Esophagus squamous epithelium (tissue), 4 donors: ENCODE measurements around the gene BTN3A1.

Experiments used
- POLR2A ChIP-seq, 4 donors: fragments of 450-650 bp; IDR thresholded peaks; one replicate each; pipeline ENCODE4 v1.6.1; 2017; ENCODE audit warnings: antibody characterized with exemption in 4 of 4, mild to moderate bottlenecking in 4 of 4, moderate library complexity in 3 of 4
- TF ChIP-seq, protein P1 (sequence below), 6 experiments: fragments of 450-650 bp in 4 of 6; fragments of 200-600 bp in 2 of 6; sonication (generic) in 2 of 6; IDR thresholded peaks; one replicate each; pipeline ENCODE4 v1.5.1; 2016 to 2019; ENCODE audit warnings: antibody characterized with exemption in 6 of 6, mild to moderate bottlenecking in 4 of 6, moderate library complexity in 4 of 6

DNA sequence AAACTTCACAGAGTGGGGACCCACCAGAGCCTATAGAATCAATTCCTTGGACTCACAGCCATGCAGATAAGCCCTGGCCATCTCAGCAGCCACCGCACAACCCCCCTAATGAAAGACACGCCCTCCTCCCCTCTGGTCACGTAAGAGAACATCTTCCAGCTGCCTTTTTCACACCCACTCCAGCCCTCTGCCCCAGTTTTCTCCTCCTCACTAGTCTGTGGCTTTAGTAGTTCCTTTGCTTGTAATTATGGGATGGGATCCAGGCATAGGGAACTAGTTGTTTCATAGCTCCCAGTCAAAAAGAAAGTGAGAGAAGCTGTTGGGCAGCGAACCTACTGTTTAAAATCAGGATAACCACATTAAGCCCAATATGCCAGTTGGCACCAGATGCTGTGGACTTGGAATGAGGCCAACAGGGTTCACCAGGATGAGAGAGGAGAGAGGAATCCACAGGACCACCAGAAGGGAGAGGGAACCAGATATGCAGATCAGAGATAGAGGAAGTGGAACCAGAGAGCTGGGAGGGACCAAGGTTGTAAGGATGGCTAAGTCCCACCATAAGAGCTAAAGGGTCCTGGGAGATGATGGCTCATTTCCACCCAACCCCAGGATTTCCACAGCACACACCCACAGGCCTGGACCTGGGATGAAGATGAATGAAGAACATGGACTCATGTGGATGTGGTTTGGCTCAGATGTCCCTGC, 9.0 kb upstream of the BTN3A1 start:
- TF ChIP-seq, protein P1, sequence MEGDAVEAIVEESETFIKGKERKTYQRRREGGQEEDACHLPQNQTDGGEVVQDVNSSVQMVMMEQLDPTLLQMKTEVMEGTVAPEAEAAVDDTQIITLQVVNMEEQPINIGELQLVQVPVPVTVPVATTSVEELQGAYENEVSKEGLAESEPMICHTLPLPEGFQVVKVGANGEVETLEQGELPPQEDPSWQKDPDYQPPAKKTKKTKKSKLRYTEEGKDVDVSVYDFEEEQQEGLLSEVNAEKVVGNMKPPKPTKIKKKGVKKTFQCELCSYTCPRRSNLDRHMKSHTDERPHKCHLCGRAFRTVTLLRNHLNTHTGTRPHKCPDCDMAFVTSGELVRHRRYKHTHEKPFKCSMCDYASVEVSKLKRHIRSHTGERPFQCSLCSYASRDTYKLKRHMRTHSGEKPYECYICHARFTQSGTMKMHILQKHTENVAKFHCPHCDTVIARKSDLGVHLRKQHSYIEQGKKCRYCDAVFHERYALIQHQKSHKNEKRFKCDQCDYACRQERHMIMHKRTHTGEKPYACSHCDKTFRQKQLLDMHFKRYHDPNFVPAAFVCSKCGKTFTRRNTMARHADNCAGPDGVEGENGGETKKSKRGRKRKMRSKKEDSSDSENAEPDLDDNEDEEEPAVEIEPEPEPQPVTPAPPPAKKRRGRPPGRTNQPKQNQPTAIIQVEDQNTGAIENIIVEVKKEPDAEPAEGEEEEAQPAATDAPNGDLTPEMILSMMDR (IDR thresholded peaks at IDR 0.05), result no peak
- no peak for TF ChIP-seq POLR2A (IDR thresholded peaks at IDR 0.05)
